ENCODE data around the gene HACD4. TPM values are rescaled to one million over a fixed set of nuclear protein-coding genes. Genes with fewer than 3 reads are reported as not detected.
A peak's percentile ranks its signal among the peaks of the same experiment; 100 is the strongest.

The HACD4 gene
- total and polyA plus RNA-seq, 11 donors = 0.23 to 2.8 (median 0.63) TPM

DNA sequence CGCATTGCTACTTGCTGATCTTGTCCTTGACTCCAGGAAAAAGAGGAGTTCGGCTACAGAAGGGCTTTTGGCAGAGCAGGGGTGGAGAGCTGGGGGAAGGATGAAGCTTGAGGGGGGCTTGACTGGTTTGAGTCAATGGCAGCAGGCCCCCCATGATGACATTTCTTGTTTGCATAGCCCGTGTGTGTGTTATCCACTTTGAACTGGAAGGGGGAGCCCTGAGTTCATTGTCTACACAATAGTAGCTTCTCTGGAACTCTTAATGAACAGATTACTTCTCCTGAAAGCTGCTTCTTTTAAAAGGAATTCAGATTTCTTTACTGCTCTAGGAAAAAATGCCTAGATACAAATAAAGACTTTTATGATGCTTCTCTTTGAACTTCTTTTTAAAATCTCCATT, 44.0 kb upstream of the HACD4 start:
- intact Hi-C loops (cut with DNase I) = no loop called here
- DNase-seq (no peak), ATAC-seq (no peak)
- H3K4me1 ChIP-seq = peaks cover 0 to 5% (median 2%) of the 10 kb centered on the region in 12 donors
- TF ChIP-seq, protein P1, sequence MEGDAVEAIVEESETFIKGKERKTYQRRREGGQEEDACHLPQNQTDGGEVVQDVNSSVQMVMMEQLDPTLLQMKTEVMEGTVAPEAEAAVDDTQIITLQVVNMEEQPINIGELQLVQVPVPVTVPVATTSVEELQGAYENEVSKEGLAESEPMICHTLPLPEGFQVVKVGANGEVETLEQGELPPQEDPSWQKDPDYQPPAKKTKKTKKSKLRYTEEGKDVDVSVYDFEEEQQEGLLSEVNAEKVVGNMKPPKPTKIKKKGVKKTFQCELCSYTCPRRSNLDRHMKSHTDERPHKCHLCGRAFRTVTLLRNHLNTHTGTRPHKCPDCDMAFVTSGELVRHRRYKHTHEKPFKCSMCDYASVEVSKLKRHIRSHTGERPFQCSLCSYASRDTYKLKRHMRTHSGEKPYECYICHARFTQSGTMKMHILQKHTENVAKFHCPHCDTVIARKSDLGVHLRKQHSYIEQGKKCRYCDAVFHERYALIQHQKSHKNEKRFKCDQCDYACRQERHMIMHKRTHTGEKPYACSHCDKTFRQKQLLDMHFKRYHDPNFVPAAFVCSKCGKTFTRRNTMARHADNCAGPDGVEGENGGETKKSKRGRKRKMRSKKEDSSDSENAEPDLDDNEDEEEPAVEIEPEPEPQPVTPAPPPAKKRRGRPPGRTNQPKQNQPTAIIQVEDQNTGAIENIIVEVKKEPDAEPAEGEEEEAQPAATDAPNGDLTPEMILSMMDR (IDR thresholded peaks at IDR 0.05) = no peak
- TF ChIP-seq POLR2A (IDR thresholded peaks at IDR 0.05) = no peak
- WGBS, 4 donors = 56 to 72% (median 62%) methylated on average over 3 of the region's 3 CpGs
- H3K4me3 ChIP-seq = no peak overlapping the region
- no peaks in the 10 kb centered on the region for H3K36me3 ChIP-seq
- no peaks in the 10 kb centered on the region for H3K9me3 ChIP-seq
- no peak overlapping the region for H3K27ac ChIP-seq
- H3K27me3 ChIP-seq = no peaks in the 10 kb centered on the region

DNA sequence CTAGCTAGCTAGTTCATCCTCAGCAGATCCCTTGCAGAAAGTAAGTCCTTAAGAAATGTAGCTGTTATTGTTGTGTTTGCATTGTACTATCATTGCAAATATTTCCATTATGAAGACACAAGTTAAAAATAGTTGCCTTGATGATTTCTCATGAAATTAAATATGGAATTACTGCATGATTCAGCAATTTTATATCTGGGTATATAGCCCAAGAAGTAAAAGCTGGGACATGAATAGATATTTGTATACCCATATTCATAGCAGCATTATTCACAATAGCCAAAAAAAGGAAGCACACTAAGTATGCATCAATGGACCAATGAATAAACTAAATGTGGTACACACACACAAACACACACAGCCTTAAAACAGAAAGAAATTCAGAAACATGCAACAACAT, 39.5 kb upstream of the HACD4 start:
- Histone ChIP-seq H3K27ac (no peak overlapping the region), H3K4me1 (peaks cover 0 to 19% (median 13%) of the 10 kb centered on the region in 12 donors), H3K4me3 (no peak overlapping the region), H3K9me3 (no peaks in the 10 kb centered on the region), H3K36me3 (no peaks in the 10 kb centered on the region), H3K27me3 (no peaks in the 10 kb centered on the region)
- no peak for DNase-seq
- intact Hi-C loops (cut with DNase I) = loop anchor here in 1 of 10 donors (5.0 kb wide), 1 partner anchor 41 kb away; no protein-coding TSS in a partner anchor
- ATAC-seq = no peak
- TF ChIP-seq, protein P1 (IDR thresholded peaks at IDR 0.05) = no peak

DNA sequence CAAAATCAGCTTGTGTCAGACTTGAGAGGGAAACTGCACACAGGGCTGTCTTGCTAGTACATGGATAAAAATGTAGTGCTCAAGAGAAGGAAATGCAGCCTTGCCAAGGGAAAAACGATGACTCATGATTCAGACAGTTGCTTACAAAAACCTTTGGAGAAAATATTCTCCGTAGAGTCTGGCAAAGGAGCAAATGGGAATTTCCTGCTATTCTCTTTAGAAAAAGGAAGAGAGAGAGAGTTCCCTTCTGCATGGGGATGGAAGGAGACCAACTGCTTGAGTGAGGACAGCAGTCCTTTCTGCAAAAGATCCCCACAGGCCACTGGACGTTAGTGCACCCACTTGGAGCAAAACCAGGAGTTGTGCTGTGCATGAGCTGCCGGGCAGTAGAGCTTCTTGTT, 38.7 kb upstream of the HACD4 start:
- no peak for TF ChIP-seq POLR2A (IDR thresholded peaks at IDR 0.05)
- TF ChIP-seq, protein P1 (IDR thresholded peaks at IDR 0.05) = peak in 8 of 12 donors; percentile 10 to 45 (median 25)

DNA sequence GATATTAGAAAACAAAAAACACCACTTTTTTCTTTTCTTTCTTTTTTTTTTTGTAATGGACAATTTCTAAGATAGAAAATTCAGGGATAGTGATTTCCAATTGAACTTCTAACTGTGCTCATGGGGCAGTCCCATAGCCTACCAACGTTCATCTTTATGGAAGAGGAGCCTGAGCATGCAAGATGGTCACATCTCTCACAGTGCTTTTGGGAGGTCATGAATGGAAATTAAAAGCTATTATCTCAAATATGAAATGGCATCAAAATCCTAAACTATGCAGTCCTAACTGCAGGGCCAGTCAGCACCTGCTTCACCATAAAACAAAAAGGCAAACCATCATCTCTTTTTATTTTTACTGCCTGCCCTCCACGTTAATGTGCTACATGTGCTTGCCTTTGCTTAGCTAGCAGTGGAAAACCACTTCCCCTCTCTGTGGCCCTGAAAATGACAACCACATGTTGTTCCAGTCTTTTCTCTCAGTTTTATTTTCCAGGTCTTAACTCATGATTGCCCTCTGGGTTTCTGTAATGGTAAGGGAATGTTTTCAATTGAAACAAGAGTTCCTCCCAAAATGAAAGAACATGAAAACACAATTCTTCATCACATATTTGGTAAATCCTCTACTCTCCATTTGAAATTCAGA, 29.6 kb upstream of the HACD4 start:
- H3K36me3 ChIP-seq = no peaks in the 10 kb centered on the region
- intact Hi-C loops (cut with DNase I) = loop anchor here in 2 of 10 donors (10.0 kb wide), 2 partner anchors 56 to 86 kb away; no protein-coding TSS in a partner anchor
- no peak for ATAC-seq

More for the DNA sequence above, 38.7 kb upstream of the HACD4 start:
- H3K4me1 ChIP-seq = peaks cover 0 to 19% (median 13%) of the 10 kb centered on the region in 12 donors
- 3 to 20% (median 6%) methylated on average over 4 of the region's 4 CpGs for WGBS, 4 donors
- no peaks in the 10 kb centered on the region for H3K27me3 ChIP-seq
- DNase-seq (peak; percentile 42 to 62 (median 49)), ATAC-seq (peak; percentile 61 to 94 (median 92))
- no peaks in the 10 kb centered on the region for H3K9me3 ChIP-seq
- H3K27ac ChIP-seq = peak overlapping the region in 4 of 12 donors; percentile 14 to 36 (median 34)
- no peaks in the 10 kb centered on the region for H3K36me3 ChIP-seq
- peak overlapping the region in 5 of 12 donors; percentile 7 to 28 (median 10) for H3K4me3 ChIP-seq
- intact Hi-C loops (cut with DNase I) = loop anchor here in 1 of 10 donors (5.0 kb wide), 1 partner anchor 42 kb away; no protein-coding TSS in a partner anchor

More for the DNA sequence above, 29.6 kb upstream of the HACD4 start:
- Histone ChIP-seq H3K4me1 (no peaks in the 10 kb centered on the region), H3K27me3 (no peaks in the 10 kb centered on the region), H3K27ac (no peak overlapping the region), H3K9me3 (no peaks in the 10 kb centered on the region), H3K4me3 (no peak overlapping the region)
- WGBS, 4 donors = 60 to 64% (median 62%) methylated on average over 2 of the region's 2 CpGs
- TF ChIP-seq, protein P1 (IDR thresholded peaks at IDR 0.05) = no peak
- no peak for TF ChIP-seq POLR2A (IDR thresholded peaks at IDR 0.05)
- no peak for DNase-seq
